ENCODE results near the gene TMEM184B. TPM values are rescaled to one million over a fixed set of nuclear protein-coding genes. Genes with fewer than 3 reads are reported as not detected.

Gene TMEM184B
- total RNA-seq, 1 donor from 2014 or later, result 42.6 TPM

DNA sequence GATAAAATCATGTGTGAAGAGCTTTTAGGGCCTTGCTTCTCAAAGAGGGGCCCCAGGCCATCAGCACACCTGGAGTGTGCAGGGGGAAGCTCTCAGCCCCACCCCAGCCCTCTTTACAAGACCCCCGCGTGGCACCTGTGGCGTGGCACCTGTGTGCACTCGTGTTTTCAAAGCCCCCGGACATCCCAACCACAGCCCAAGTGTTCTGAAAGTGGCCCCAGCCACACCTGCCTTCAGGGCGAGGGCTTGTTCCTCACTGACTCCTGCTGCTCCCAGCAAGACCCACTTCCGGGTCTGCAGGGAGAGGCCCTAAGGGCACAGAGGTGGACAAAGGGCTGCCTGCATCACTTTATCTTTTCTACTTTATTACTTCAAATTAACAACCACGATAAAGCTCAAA, 17.5 kb upstream of the TMEM184B start:
- no peak for DNase-seq (ENCODE audit: low read depth)
- H3K4me3 ChIP-seq (ENCODE audit: low read depth, low read length), result no peak overlapping the region
- H3K36me3 ChIP-seq (ENCODE audit: control insufficient read depth, insufficient read depth, low read length), result peaks cover 1% of the 10 kb centered on the region
- TF ChIP-seq, protein P1, sequence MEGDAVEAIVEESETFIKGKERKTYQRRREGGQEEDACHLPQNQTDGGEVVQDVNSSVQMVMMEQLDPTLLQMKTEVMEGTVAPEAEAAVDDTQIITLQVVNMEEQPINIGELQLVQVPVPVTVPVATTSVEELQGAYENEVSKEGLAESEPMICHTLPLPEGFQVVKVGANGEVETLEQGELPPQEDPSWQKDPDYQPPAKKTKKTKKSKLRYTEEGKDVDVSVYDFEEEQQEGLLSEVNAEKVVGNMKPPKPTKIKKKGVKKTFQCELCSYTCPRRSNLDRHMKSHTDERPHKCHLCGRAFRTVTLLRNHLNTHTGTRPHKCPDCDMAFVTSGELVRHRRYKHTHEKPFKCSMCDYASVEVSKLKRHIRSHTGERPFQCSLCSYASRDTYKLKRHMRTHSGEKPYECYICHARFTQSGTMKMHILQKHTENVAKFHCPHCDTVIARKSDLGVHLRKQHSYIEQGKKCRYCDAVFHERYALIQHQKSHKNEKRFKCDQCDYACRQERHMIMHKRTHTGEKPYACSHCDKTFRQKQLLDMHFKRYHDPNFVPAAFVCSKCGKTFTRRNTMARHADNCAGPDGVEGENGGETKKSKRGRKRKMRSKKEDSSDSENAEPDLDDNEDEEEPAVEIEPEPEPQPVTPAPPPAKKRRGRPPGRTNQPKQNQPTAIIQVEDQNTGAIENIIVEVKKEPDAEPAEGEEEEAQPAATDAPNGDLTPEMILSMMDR (IDR thresholded peaks at IDR 0.05; ENCODE audit: insufficient read depth, low read length, poor library complexity, severe bottlenecking), result no peak
- H3K27me3 ChIP-seq (ENCODE audit: control insufficient read depth, insufficient read depth, low read length), result no peaks in the 10 kb centered on the region

DNA sequence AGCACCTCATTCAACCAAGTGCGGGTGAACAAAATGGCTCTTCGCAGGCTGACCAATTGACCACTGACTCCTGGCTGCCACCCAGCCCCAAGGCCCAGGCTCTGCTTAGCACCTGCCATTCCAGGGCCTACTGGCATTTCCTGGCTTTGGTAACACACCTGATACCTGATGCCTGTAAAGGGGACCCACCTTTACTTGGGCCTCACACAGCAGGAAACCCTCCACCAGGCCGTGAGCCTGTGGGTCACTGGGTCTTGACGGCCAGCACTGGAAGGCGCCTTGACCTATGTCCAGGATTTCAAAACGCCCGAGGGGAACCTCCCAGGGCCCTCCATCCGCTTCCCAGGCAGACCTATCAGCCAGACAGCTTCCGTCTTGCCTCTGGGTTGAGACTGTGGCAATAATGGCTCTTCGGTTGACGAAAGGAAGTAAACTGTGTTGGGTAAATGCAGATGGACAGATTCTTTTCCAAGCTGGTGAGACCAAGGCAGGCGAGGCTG, 16.8 kb upstream of the TMEM184B start:
- Histone ChIP-seq H3K27me3 (ENCODE audit: control insufficient read depth, insufficient read depth, low read length) (no peaks in the 10 kb centered on the region), H3K4me3 (ENCODE audit: low read depth, low read length) (no peak overlapping the region), H3K36me3 (ENCODE audit: control insufficient read depth, insufficient read depth, low read length) (peaks cover 1% of the 10 kb centered on the region)
- DNase-seq (ENCODE audit: low read depth), result no peak
- TF ChIP-seq, protein P1 (IDR thresholded peaks at IDR 0.05; ENCODE audit: insufficient read depth, low read length, poor library complexity, severe bottlenecking), result no peak

DNA sequence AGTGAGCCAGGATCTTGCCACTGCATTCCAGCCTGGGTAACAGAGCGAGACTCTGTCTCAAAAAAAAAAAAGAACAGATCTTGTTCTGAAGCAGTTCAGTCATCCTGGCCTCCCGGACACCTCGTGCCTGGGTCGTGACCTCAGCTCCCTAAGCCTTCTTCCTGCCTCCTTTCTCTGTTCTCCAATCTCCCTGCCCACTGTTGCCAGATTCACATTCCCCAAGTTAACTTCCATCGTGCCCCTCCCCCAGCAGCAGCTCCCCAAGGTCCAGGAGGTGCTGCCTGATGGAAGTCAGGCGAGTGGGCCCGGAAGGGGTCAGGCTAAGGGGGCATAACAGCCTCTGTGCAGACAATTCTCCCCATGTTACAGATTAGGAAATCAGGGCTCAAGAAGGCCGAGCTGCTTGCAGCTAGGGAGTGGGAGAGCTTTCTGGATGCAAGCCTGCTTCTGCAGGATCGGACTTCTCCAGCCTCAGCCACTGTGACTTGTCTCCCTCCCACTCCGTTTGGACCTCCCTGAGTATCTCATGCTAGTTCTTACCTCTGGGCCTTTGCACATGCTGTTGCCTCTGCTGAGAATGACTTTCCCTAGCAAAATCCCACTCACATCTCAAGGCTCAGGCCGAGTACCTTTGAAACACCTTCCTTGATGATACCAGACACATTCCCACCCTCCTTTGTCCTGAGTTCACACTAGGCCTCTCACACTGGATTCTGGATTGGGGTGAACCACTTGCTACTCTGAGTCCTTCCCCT, 14.3 kb upstream of the TMEM184B start:
- H3K4me3 ChIP-seq (ENCODE audit: low read depth, low read length), result no peak overlapping the region
- peaks cover 1% of the 10 kb centered on the region for H3K36me3 ChIP-seq (ENCODE audit: control insufficient read depth, insufficient read depth, low read length)
- TF ChIP-seq, protein P1 (IDR thresholded peaks at IDR 0.05; ENCODE audit: insufficient read depth, low read length, poor library complexity, severe bottlenecking), result no peak
- H3K27me3 ChIP-seq (ENCODE audit: control insufficient read depth, insufficient read depth, low read length), result no peaks in the 10 kb centered on the region
- no peak for DNase-seq (ENCODE audit: low read depth)

DNA sequence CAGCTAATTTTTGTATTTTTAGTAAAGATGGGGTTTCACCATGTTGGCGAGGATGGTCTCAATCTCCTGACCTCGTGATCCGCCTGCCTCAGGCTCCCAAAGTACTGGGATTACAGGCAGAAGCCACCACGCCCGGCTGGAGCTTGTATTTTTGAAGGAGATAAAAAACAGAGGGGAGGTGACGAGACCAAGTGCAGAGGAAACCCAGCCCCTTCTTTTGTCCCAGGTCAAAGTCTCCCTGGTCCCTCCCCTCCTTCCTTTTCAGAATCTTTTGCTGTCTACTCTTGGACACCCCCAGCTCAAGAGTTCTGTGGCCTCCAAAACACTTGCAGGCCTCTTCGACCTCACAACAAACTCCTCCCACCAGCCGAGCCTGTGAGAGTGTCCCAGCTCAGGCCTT, 12.2 kb upstream of the TMEM184B start:
- H3K4me3 ChIP-seq (ENCODE audit: low read depth, low read length), result no peak overlapping the region
- H3K36me3 ChIP-seq (ENCODE audit: control insufficient read depth, insufficient read depth, low read length), result peaks cover 1% of the 10 kb centered on the region
- no peak for DNase-seq (ENCODE audit: low read depth)
- TF ChIP-seq, protein P1 (IDR thresholded peaks at IDR 0.05; ENCODE audit: insufficient read depth, low read length, poor library complexity, severe bottlenecking), result no peak
- H3K27me3 ChIP-seq (ENCODE audit: control insufficient read depth, insufficient read depth, low read length), result no peaks in the 10 kb centered on the region

DNA sequence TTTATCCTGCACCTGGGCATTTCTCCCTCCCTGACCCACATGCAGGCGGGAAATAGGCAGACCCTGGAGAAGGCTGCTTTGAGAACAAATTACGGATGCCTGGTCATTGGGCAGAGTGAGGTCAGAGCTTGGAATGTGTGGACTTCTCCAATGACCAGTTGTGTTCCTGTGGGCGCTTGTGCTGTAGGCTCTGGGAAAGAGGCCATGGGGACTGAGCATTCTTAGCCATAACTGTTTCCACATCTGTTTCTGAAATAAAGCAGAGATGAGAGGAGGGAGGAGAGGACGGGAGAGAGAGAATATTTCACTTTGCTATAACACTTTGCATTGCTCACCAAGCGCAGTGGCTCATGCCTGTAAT, 11.2 kb upstream of the TMEM184B start:
- Histone ChIP-seq H3K27me3 (ENCODE audit: control insufficient read depth, insufficient read depth, low read length) (no peaks in the 10 kb centered on the region), H3K4me3 (ENCODE audit: low read depth, low read length) (no peak overlapping the region), H3K36me3 (ENCODE audit: control insufficient read depth, insufficient read depth, low read length) (no peaks in the 10 kb centered on the region)
- TF ChIP-seq, protein P1 (IDR thresholded peaks at IDR 0.05; ENCODE audit: insufficient read depth, low read length, poor library complexity, severe bottlenecking), result no peak
- DNase-seq (ENCODE audit: low read depth), result no peak

DNA sequence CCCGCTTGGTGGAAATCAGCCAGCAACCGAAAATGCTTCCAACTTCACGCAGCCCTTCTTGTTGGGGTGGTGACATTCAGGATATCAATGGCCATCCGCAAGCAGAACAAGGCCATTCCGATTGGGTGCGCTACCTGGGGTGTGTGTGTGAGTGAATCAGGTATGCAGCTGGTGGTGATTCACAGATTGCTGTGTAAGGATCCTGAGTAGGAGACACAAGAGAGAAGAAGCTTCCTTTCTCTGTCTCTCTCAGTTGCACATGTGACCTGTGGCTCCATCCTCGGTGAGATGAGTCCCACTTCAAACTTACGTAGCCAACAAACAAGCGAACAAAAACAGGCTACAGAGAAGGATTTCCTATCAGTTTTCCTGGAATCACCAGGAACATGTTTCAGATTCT, 9.6 kb upstream of the TMEM184B start:
- no peak for DNase-seq (ENCODE audit: low read depth)
- Histone ChIP-seq H3K27me3 (ENCODE audit: control insufficient read depth, insufficient read depth, low read length) (no peaks in the 10 kb centered on the region), H3K4me3 (ENCODE audit: low read depth, low read length) (no peak overlapping the region), H3K36me3 (ENCODE audit: control insufficient read depth, insufficient read depth, low read length) (no peaks in the 10 kb centered on the region)
- TF ChIP-seq, protein P1 (IDR thresholded peaks at IDR 0.05; ENCODE audit: insufficient read depth, low read length, poor library complexity, severe bottlenecking), result no peak
